ENCODE results near the gene KRT76. TPM values are rescaled to one million over a fixed set of nuclear protein-coding genes. Genes with fewer than 3 reads are reported as not detected.

The KRT76 gene
- polyA plus RNA-seq, 1 donor (not counting 4 experiments of a cell fraction or from before 2014, with no cell fraction given): not detected

DNA sequence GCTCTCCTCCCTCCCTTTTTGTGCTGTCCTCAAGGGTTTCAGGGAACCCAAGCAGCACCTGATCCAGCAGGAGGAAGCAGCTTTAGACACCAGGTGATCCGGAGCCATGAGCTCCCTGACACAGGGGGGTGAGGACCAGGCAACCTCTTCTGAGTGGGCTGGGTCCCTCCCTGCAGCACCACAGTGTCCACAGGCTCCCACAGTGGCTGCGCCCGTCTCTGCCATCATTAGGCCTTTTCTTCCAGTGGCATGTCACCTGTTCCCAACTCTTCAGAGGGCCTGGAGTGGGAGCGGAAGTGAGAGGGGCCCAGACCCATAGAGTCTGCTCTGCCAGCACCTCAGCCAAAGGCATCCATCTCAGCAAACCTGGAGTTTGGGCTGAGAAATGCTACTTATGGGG, 421 bp upstream of the KRT76 start:
- Histone ChIP-seq H2AFZ (ENCODE audit: control insufficient read depth, low read length) (no peak overlapping the region), H3K4me2 (ENCODE audit: control insufficient read depth, extremely low read depth, insufficient read depth, low read depth, low read length) (no peak overlapping the region), H3K27ac (ENCODE audit: control insufficient read depth, insufficient read depth, low read length) (no peak overlapping the region), H3K4me3 (ENCODE audit: control insufficient read depth in 2 of 3, extremely low read depth in 1 of 3, insufficient read depth in 2 of 3, low read depth in 1 of 3, low read length in 3 of 3) (no peak overlapping the region), H3K79me2 (ENCODE audit: control insufficient read depth, insufficient read depth, low read length) (no peaks in the 10 kb centered on the region), H4K20me1 (ENCODE audit: control insufficient read depth, extremely low read depth, insufficient read depth, low read length) (no peaks in the 10 kb centered on the region), H3K27me3 (ENCODE audit: control insufficient read depth, extremely low read depth, insufficient read depth, low read length) (peaks cover 53% of the 10 kb centered on the region), H3K4me1 (ENCODE audit: control insufficient read depth, extremely low read depth, insufficient read depth, low read length) (no peaks in the 10 kb centered on the region), H3K9me3 (ENCODE audit: control insufficient read depth, low read depth, low read length) (no peaks in the 10 kb centered on the region), H3K9ac (ENCODE audit: control insufficient read depth, extremely low read depth, insufficient read depth, low read length) (no peak overlapping the region), H3K9me1 (ENCODE audit: control insufficient read depth, extremely low read depth, insufficient read depth, low read length) (no peaks in the 10 kb centered on the region), H3K36me3 (ENCODE audit: control insufficient read depth in 2 of 2, extremely low read depth in 1 of 2, insufficient read depth in 2 of 2, low read length in 2 of 2) (no peaks in the 10 kb centered on the region)
- FAIRE-seq: no peak
- dilution Hi-C loops (cut with MboI; ENCODE audit: extremely low pct_ligation_motif_present, low sequenced_read_pairs): no loop called here
- DNase-seq (ENCODE audit: low read depth, low spot score): no peak
- TF ChIP-seq, protein P1, sequence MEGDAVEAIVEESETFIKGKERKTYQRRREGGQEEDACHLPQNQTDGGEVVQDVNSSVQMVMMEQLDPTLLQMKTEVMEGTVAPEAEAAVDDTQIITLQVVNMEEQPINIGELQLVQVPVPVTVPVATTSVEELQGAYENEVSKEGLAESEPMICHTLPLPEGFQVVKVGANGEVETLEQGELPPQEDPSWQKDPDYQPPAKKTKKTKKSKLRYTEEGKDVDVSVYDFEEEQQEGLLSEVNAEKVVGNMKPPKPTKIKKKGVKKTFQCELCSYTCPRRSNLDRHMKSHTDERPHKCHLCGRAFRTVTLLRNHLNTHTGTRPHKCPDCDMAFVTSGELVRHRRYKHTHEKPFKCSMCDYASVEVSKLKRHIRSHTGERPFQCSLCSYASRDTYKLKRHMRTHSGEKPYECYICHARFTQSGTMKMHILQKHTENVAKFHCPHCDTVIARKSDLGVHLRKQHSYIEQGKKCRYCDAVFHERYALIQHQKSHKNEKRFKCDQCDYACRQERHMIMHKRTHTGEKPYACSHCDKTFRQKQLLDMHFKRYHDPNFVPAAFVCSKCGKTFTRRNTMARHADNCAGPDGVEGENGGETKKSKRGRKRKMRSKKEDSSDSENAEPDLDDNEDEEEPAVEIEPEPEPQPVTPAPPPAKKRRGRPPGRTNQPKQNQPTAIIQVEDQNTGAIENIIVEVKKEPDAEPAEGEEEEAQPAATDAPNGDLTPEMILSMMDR (optimal IDR thresholded peaks at IDR 0.05 in 1 of 3, IDR thresholded peaks at IDR 0.05 in 1 of 3, conservative IDR thresholded peaks at IDR 0.05 in 1 of 3; ENCODE audit: extremely low read depth in 1 of 3, insufficient read depth in 2 of 3, low read length in 3 of 3): no peak
- no peak for TF ChIP-seq EZH2 (IDR thresholded peaks at IDR 0.05; ENCODE audit: low read length)

- Histone ChIP-seq H3K4me1 (ENCODE audit: control insufficient read depth, extremely low read depth, insufficient read depth, low read length) (no peaks in the 10 kb centered on the region), H3K79me2 (ENCODE audit: control insufficient read depth, insufficient read depth, low read length) (no peaks in the 10 kb centered on the region), H2AFZ (ENCODE audit: control insufficient read depth, low read length) (no peak overlapping the region), H3K9me1 (ENCODE audit: control insufficient read depth, extremely low read depth, insufficient read depth, low read length) (no peaks in the 10 kb centered on the region), H3K9ac (ENCODE audit: control insufficient read depth, extremely low read depth, insufficient read depth, low read length) (no peak overlapping the region), H3K4me2 (ENCODE audit: control insufficient read depth, extremely low read depth, insufficient read depth, low read depth, low read length) (no peak overlapping the region), H4K20me1 (ENCODE audit: control insufficient read depth, extremely low read depth, insufficient read depth, low read length) (no peaks in the 10 kb centered on the region), H3K9me3 (ENCODE audit: control insufficient read depth, low read depth, low read length) (no peaks in the 10 kb centered on the region), H3K27ac (ENCODE audit: control insufficient read depth, insufficient read depth, low read length) (no peak overlapping the region), H3K27me3 (ENCODE audit: control insufficient read depth, extremely low read depth, insufficient read depth, low read length) (peaks cover 63% of the 10 kb centered on the region), H3K4me3 (ENCODE audit: control insufficient read depth in 2 of 3, extremely low read depth in 1 of 3, insufficient read depth in 2 of 3, low read depth in 1 of 3, low read length in 3 of 3) (no peak overlapping the region), H3K36me3 (ENCODE audit: control insufficient read depth in 2 of 2, extremely low read depth in 1 of 2, insufficient read depth in 2 of 2, low read length in 2 of 2) (no peaks in the 10 kb centered on the region)
- TF ChIP-seq, protein P1 (optimal IDR thresholded peaks at IDR 0.05 in 1 of 3, IDR thresholded peaks at IDR 0.05 in 1 of 3, conservative IDR thresholded peaks at IDR 0.05 in 1 of 3; ENCODE audit: extremely low read depth in 1 of 3, insufficient read depth in 2 of 3, low read length in 3 of 3): no peak
- TF ChIP-seq EZH2 (IDR thresholded peaks at IDR 0.05; ENCODE audit: low read length): no peak
- FAIRE-seq (no peak), DNase-seq (ENCODE audit: low read depth, low spot score) (no peak)
- dilution Hi-C loops (cut with MboI; ENCODE audit: extremely low pct_ligation_motif_present, low sequenced_read_pairs): no loop called here
Measured at GRCh38 chr12:52776435-52776834, 710 bp downstream of the KRT76 start.
